Duodenal mucosa (tissue), 2 donors: Measurements from ENCODE around the gene TEX2.

Experiments used
- H3K27ac ChIP-seq: one replicate; pipeline ENCODE4 v1.7.0; 2013; ENCODE audit warnings: low read depth, low read length
- H3K27me3 ChIP-seq, 2 donors: one replicate each; pipeline ENCODE4 v1.7.0; 2013; ENCODE audit warnings: low read length in 2 of 2, control low read depth in 1 of 2; ENCODE audit not compliant: insufficient read depth in 2 of 2, control insufficient read depth in 1 of 2
- H3K36me3 ChIP-seq, 2 donors: one replicate each; pipeline ENCODE4 v1.7.0; 2013; ENCODE audit warnings: low read length in 2 of 2, control low read depth in 1 of 2; ENCODE audit not compliant: insufficient read depth in 2 of 2, control insufficient read depth in 1 of 2
- H3K4me1 ChIP-seq, 2 donors: one replicate each; pipeline ENCODE4 v1.7.0; 2013; ENCODE audit warnings: low read length in 2 of 2, control low read depth in 1 of 2; ENCODE audit not compliant: insufficient read depth in 2 of 2, control insufficient read depth in 1 of 2
- H3K4me3 ChIP-seq, 2 donors: one replicate each; pipeline ENCODE4 v1.7.0; 2013; ENCODE audit warnings: low read length in 2 of 2, low read depth in 1 of 2
- H3K9ac ChIP-seq, 2 donors: one replicate each; pipeline ENCODE4 v1.7.0; 2013; ENCODE audit warnings: low read length in 2 of 2, low read depth in 1 of 2
- H3K9me3 ChIP-seq, 2 donors: one replicate each; pipeline ENCODE4 v1.7.0; 2013; ENCODE audit warnings: low read length in 2 of 2, control low read depth in 1 of 2; ENCODE audit not compliant: control insufficient read depth in 1 of 2

The TEX2 gene

DNA sequence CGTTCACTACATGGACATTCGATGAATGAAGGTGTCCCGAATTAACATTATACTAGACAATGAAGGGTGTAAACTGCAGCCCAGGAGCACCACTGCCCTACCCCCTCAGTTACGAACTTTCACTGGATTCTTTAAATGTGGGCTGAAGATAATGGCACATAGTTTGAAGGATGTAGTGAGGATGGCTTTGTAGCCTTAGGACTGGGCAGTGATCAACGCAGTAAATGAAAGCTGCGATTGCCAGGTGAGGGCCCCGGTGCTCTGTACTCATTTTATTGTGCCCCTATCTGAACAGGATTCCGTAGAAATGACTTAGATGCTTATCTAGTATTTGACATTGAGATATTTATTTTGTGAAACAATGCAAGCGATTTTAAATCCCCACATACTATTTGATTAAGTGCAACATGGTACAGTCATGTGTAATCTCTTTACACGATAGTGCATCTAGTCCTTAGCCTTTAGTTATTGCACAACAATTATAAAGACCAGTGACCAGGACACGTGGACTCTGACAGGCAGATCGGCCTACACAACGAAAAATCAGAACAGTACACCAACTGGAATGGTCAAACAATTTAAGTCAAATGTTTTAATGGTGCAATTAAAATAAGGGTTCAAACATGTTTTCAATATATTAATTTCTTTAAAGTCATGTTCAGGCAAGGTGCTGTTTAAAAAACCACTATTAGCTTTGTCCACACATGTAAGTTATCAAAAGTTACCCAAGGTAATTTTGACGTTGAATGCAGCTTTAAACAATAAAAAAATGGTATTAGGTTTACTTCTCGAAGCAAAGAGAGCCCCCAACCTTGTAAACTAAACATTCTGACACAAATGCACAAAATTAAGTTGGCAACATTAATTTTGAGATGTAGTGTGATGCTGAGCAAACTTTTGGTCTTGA lies 115.7 kb downstream of the TEX2 start:
- Histone ChIP-seq H3K9me3 (no peaks in the 10 kb centered on the region), H3K4me1 (peaks cover 19 to 22% of the 10 kb centered on the region in 2 donors), H3K27me3 (no peaks in the 10 kb centered on the region), H3K4me3 (peak overlapping the region; percentile 80 to 94), H3K27ac (peak overlapping the region; percentile 89), H3K9ac (peak overlapping the region; percentile 93 to 97), H3K36me3 (peaks cover 3 to 5% of the 10 kb centered on the region in 2 donors)

GRCh38 chr17:64146418-64147109 lies 116.5 kb downstream of the TEX2 start:
- H3K4me3 ChIP-seq, result peak overlapping the region; percentile 80 to 94
- peak overlapping the region; percentile 89 for H3K27ac ChIP-seq
- H3K4me1 ChIP-seq, result peaks cover 19 to 22% of the 10 kb centered on the region in 2 donors
- H3K9ac ChIP-seq, result peak overlapping the region; percentile 93 to 97
- H3K36me3 ChIP-seq, result peaks cover 0 to 3% of the 10 kb centered on the region in 2 donors
- H3K27me3 ChIP-seq, result no peaks in the 10 kb centered on the region
- H3K9me3 ChIP-seq, result no peaks in the 10 kb centered on the region

DNA sequence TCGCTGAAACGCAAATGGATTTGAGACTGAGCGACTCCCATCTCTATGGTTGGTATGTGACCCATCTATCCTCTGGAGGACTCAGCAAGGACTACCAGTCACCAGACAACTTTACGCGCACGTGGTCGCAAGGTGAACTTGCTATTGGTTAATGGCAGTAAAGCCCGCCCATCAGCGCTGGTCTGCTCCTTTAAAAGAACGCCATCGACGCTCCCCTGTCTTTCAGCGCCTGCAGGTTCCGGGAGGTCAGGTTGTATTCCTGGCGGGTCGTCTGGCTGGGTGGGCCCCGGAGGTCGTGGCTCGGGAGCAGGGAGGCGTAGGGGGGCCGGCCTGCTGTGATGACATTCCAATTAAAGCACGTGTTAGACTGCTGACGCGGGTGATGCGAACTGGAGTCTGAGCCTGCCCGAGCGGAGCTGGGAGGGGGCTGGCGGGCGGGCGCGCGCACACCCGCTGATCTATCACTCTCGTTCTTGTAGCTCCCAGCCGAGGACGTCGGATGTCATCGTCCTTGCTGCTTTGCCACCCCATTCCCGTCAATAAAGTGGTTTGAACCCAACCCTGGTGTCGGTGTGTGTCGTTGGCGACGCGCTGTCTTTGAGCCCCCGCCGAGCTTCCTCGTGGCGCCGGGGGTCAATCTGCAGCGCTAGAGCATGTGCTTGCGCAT lies 117.2 kb downstream of the TEX2 start:
- H3K27ac ChIP-seq, result peak overlapping the region; percentile 89
- no peaks in the 10 kb centered on the region for H3K9me3 ChIP-seq
- peak overlapping the region; percentile 93 to 97 for H3K9ac ChIP-seq
- H3K27me3 ChIP-seq, result no peaks in the 10 kb centered on the region
- H3K4me3 ChIP-seq, result peak overlapping the region; percentile 80 to 94
- H3K4me1 ChIP-seq, result peaks cover 19 to 22% of the 10 kb centered on the region in 2 donors
- peaks cover 0 to 3% of the 10 kb centered on the region in 2 donors for H3K36me3 ChIP-seq

DNA sequence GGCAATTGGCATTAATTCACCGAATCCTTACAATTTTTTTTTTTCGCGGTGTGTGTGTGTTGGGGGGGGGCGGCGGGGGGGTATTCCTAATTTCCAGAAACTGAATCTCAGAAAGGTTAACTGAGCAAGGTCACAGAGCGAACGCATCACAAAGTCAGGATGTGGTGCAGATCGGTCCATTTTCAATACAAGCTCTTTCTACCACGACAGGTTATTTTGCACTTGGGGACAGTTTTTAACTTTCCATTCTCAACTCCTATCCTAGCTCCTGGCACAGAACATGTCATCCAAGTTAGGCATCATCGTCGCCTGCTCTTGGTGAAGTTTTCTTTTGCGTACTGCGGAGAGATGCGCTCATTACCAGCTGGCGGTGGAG lies 117.7 kb downstream of the TEX2 start:
- H3K9ac ChIP-seq, result peak overlapping the region; percentile 83 to 97
- no peaks in the 10 kb centered on the region for H3K9me3 ChIP-seq
- peaks cover 17 to 19% of the 10 kb centered on the region in 2 donors for H3K4me1 ChIP-seq
- H3K36me3 ChIP-seq, result peaks cover 0 to 3% of the 10 kb centered on the region in 2 donors
- H3K4me3 ChIP-seq, result peak overlapping the region; percentile 80 to 94
- peak overlapping the region; percentile 77 for H3K27ac ChIP-seq
- H3K27me3 ChIP-seq, result no peaks in the 10 kb centered on the region

- no peaks in the 10 kb centered on the region for H3K27me3 ChIP-seq
- H3K36me3 ChIP-seq, result no peaks in the 10 kb centered on the region
- no peaks in the 10 kb centered on the region for H3K4me1 ChIP-seq
- H3K9ac ChIP-seq, result no peak overlapping the region
- no peaks in the 10 kb centered on the region for H3K9me3 ChIP-seq
- no peak overlapping the region for H3K27ac ChIP-seq
- no peak overlapping the region for H3K4me3 ChIP-seq
Measured at GRCh38 chr17:64139542-64139941, 123.5 kb downstream of the TEX2 start.

DNA sequence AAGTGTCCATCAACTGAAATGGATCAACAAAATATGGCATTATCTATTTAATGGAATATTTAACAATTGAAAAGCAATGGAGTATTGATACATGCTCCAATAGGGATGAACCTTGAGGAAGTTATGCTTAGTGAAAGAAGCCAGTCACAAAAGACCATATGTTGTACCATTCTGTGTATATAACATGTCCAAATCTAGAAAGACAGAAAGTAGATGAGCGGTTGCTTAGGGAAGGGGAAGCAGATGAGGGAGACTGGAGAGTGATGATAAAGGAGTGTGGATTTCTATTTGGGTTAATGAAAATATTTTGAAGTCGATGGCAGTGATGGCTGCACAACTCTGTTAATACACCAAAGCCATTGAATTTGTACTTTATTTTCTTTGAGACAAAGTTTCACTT lies 124.6 kb downstream of the TEX2 start:
- Histone ChIP-seq H3K36me3 (no peaks in the 10 kb centered on the region), H3K27me3 (no peaks in the 10 kb centered on the region), H3K9ac (no peak overlapping the region), H3K27ac (no peak overlapping the region), H3K4me3 (no peak overlapping the region), H3K9me3 (no peaks in the 10 kb centered on the region), H3K4me1 (no peaks in the 10 kb centered on the region)

GRCh38 chr17:64135000-64135399 lies 128.1 kb downstream of the TEX2 start:
- Histone ChIP-seq H3K27me3 (no peaks in the 10 kb centered on the region), H3K4me1 (peaks cover 9% of the 10 kb centered on the region in 2 donors), H3K27ac (no peak overlapping the region), H3K36me3 (no peaks in the 10 kb centered on the region), H3K9ac (no peak overlapping the region), H3K4me3 (no peak overlapping the region), H3K9me3 (no peaks in the 10 kb centered on the region)

- Histone ChIP-seq H3K27me3 (no peaks in the 10 kb centered on the region), H3K4me3 (no peak overlapping the region), H3K27ac (no peak overlapping the region), H3K36me3 (no peaks in the 10 kb centered on the region), H3K9me3 (no peaks in the 10 kb centered on the region), H3K4me1 (peaks cover 9% of the 10 kb centered on the region in 2 donors), H3K9ac (no peak overlapping the region)
Measured at GRCh38 chr17:64134216-64134970, 128.7 kb downstream of the TEX2 start.

DNA sequence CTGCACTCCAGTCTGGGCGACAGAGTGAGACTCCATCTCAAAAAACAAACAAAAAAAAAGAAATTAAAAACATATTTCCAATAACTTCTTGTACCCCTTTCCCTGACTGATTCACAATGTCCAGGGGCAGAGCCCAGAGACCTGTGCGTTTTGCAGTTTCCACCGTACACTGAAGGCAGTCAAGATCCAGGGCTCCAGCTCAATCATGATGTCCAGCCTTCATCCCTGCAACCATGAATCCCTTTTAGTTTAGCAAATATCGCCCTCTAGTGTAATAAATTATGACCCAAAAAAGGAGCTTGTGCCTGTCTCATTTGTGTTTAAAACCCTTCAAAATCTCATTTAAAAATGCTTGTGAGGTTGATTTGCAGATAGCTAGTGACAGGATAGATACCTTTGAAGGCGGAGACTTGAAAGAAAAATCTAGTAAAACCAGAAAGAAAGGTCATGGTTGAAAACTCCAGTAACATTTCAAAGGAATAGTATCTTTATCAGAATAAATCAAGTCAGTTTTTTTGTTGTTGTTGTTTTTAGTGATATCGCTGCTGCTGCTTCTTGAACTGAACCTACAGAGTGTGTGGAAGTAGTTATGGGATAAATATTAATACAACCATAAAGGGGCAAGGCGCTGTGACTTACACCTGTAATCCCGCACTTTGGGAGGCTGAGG lies 129.4 kb downstream of the TEX2 start:
- Histone ChIP-seq H3K27me3 (no peaks in the 10 kb centered on the region), H3K9me3 (no peaks in the 10 kb centered on the region), H3K9ac (no peak overlapping the region), H3K36me3 (no peaks in the 10 kb centered on the region), H3K4me1 (peaks cover 12% of the 10 kb centered on the region in 2 donors), H3K27ac (no peak overlapping the region), H3K4me3 (no peak overlapping the region)
